BE2C (cell line): Measurements from ENCODE around the gene TCL1A.

Source experiments
- DNase-seq: peaks from one replicate; pipeline ENCODE4 v3.0.0-alpha.2; 2020
- H3K27me3 ChIP-seq: fragments of 250-450 bp; sonication (Bioruptor Pico); 2 replicates; pipeline ENCODE4 v1.5.1; 2020; ENCODE audit warnings: mild to moderate bottlenecking
- H3K36me3 ChIP-seq: fragments of 250-450 bp; sonication (Bioruptor Pico); 2 replicates; pipeline ENCODE4 v1.5.1; 2020; ENCODE audit warnings: mild to moderate bottlenecking
- H3K4me1 ChIP-seq: fragments of 250-450 bp; sonication (Bioruptor Pico); 2 replicates; pipeline ENCODE4 v1.5.1; 2020
- H3K4me3 ChIP-seq: 2 replicates; pipeline ENCODE4 v1.5.1; 2011; ENCODE audit warnings: low read depth, low read length
- H3K9me3 ChIP-seq: fragments of 250-450 bp; sonication (Bioruptor Pico); 2 replicates; pipeline ENCODE4 v1.5.1; 2020
- CTCF ChIP-seq: IDR thresholded peaks from 2 replicates; pipeline ENCODE4 v1.5.1; 2012; ENCODE audit warnings: mild to moderate bottlenecking, low read depth, low read length

TCL1A gene

DNA sequence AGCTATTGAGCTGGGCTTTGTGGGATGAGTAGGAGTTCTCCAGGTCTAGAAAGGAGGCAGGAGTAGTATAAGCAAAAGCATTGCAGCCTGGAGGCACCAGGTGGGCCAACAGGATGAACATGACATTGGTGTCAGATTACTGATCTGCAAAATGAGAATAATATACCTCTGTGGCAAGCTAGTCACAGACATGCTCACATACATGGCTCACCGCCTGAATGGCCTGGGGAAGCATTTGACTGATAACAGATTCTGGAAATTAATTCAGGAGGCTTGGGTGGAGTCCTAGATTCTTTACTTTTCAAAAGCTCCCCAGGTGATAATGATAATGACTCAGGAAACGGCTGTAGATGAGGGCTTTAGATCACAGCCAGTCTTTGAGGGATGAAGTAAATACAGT, 27.0 kb downstream of the TCL1A start:
- Histone ChIP-seq H3K27me3 (no peaks in the 10 kb centered on the region; the same call in 1 of the 2 replicates), H3K4me3 (no peak overlapping the region), H3K36me3 (no peaks in the 10 kb centered on the region), H3K9me3 (no peaks in the 10 kb centered on the region), H3K4me1 (no peaks in the 10 kb centered on the region)
- no peak for DNase-seq
- no peak for TF ChIP-seq CTCF

DNA sequence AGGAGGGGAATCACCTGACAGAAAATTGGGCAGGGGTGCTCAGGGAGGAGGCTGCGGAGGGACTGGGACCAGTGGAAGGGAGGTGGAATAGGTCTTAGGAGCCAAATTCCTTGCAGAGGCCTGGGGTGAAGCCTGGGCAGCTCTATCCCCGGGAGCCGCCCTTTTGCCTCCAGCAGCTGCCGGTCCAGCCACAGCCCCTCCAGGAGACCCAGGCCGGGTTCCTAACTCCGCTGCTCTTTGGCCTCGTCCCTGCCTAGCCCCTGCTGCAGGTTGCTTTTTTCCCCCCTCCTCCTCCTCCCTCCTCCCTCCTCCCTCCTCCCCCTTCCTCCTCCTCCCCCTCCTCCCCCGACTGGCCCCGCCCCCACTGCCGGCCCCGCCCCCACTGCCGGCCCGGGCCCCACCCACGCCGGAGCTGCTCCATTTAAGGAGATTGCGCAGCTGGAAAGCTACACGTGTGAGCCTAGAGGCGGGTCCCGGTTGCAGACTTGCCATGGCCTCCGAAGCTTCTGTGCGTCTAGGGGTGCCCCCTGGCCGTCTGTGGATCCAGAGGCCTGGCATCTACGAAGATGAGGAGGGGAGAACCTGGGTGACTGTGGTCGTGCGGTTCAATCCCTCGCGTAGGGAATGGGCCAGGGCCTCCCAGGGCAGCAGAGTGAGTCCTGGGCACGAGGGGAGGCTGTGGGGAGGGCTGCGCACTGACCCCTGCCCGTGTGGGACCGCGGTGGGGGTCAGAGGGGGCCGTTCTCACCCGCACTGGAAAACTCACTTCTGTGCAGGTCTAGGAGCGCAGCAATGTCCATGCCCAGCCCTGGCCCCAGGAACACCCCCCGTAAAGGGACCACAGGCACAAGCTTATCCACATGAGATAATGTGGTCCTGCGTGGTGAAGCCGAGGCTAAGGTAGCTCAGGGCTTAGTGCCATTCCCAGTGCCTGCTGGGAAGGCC, 27.7 kb downstream of the TCL1A start, which contains the start of gene TCL1B:
Gene TCL1B (plus strand): TSS at position 449 of the 945 bp plus-strand sequence. CDS start 42 bp downstream, at position 491.
- DNase-seq = peak; percentile 15
- no peaks in the 10 kb centered on the region for H3K4me1 ChIP-seq
- H3K9me3 ChIP-seq = no peaks in the 10 kb centered on the region
- H3K4me3 ChIP-seq = no peak within 1 kb of the TSS
- no peaks in the 10 kb centered on the region for H3K36me3 ChIP-seq
- TF ChIP-seq CTCF = no peak
- H3K27me3 ChIP-seq = no peaks in the 10 kb centered on the region; the same call in 1 of the 2 replicates

DNA sequence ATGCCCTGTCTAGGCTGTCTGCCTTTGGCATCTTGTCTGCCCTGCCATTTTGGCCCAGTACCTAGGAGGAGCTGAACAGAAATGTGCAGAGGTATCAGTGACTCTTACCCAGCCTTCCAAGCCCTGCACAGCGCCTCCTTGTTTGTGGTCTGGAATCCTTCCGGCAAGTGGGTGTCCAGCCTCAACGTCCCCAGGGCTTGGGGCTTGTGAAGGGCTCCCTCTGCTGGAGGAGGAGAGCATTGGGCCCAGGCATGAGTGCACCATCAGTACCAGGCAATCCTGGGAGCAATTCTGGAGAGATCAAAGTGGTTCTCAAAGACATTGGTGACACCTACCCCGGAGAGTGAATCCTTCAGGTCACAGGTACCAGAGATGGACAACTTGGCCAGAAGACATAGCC, 30.1 kb downstream of the TCL1A start:
- H3K36me3 ChIP-seq = no peaks in the 10 kb centered on the region
- H3K4me3 ChIP-seq = no peak overlapping the region
- DNase-seq = no peak
- H3K4me1 ChIP-seq = no peaks in the 10 kb centered on the region
- TF ChIP-seq CTCF = peak; percentile 74
- H3K9me3 ChIP-seq = no peaks in the 10 kb centered on the region
- H3K27me3 ChIP-seq = no peaks in the 10 kb centered on the region

- H3K27me3 ChIP-seq = peaks cover 4% of the 10 kb centered on the region; the same call in 1 of the 2 replicates
- no peak for TF ChIP-seq CTCF
- no peak overlapping the region for H3K4me3 ChIP-seq
- no peaks in the 10 kb centered on the region for H3K36me3 ChIP-seq
- no peak for DNase-seq
- no peaks in the 10 kb centered on the region for H3K9me3 ChIP-seq
- no peaks in the 10 kb centered on the region for H3K4me1 ChIP-seq
Measured at GRCh38 chr14:95681153-95681552, 32.8 kb downstream of the TCL1A start.

- H3K4me1 ChIP-seq = no peaks in the 10 kb centered on the region
- no peaks in the 10 kb centered on the region for H3K36me3 ChIP-seq
- H3K27me3 ChIP-seq = peaks cover 12% of the 10 kb centered on the region; the same call in 1 of the 2 replicates
- no peak overlapping the region for H3K4me3 ChIP-seq
- H3K9me3 ChIP-seq = no peaks in the 10 kb centered on the region
- DNase-seq = no peak
- TF ChIP-seq CTCF = peak; percentile 12; the same call in 1 of the 2 replicates
Measured at GRCh38 chr14:95679998-95680735, 33.8 kb downstream of the TCL1A start.
